ENCODE results near the gene C20orf204.

Gene C20orf204

DNA sequence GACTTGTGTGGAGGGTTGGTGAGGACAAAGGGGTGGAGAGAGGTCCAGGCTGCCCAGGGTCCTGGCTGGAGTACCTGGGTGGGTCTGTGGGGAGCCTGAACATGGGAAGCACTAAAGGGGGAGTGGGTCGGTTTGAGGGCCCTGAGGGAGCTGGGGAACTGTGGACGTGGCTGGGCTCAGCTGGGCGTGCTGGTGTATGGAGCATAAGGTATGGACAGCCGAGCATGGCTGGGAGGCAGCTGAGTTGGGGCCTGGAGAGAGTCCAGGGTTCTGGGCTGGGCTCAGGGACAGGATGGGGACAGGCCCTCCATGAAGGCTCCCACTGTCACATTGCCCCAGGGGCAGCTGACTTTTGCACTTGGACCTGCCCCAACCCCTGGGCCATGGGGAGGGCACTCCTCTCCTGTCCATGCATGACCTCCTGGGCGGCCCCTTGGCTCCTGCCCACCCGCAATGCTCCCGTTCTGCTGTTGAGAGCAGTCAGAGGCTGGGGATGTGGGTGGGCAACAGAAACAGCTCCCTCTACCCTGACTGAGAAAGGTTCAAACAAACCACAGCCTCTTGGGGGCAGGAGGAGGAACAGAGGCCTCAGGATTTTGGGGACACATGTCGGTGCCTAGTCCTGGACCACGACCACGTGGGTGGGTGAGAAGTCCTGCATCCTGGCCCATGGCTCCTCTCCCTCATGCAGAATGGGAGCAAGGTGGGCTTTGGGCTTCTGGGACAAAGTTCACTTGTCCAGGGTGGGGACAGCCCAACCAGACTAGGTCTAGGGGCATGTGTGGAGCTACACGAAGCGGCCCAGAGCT is 4.5 kb downstream of the C20orf204 start:
- peaks cover 42% of the 10 kb centered on the region for H3K27me3 ChIP-seq (ENCODE audit: insufficient read depth, low read length, poor library complexity)
- H3K79me2 ChIP-seq (ENCODE audit: insufficient read depth, low read length), result no peaks in the 10 kb centered on the region
- peaks cover 13% of the 10 kb centered on the region; the same call in 1 of the 2 replicates for H4K20me1 ChIP-seq (ENCODE audit: insufficient read depth, low read length)
- H3K36me3 ChIP-seq (ENCODE audit: insufficient read depth, low read length), result no peaks in the 10 kb centered on the region
- ATAC-seq (ENCODE audit: insufficient read depth, low read depth) (no peak), DNase-seq (no peak)
- H3K9me3 ChIP-seq (ENCODE audit: insufficient read depth, low read length, severe bottlenecking), result no peaks in the 10 kb centered on the region
- H3K4me3 ChIP-seq (ENCODE audit: low read depth in 1 of 2, low read length in 2 of 2), result no peak overlapping the region
- H3K9ac ChIP-seq (ENCODE audit: low read depth, low read length), result no peak overlapping the region
- H3K4me2 ChIP-seq (ENCODE audit: insufficient read depth, low read length), result no peak overlapping the region
- H2AFZ ChIP-seq (ENCODE audit: low read depth, low read length), result no peak overlapping the region
- TF ChIP-seq EZH2 (IDR thresholded peaks at IDR 0.05; ENCODE audit: borderline replicate concordance, low read depth, low read length, severe bottlenecking) (no peak), CTCF (IDR thresholded peaks at IDR 0.05; ENCODE audit: borderline replicate concordance, extremely low read depth, low read length, poor library complexity, severe bottlenecking) (no peak)
- H3K27ac ChIP-seq (ENCODE audit: low read length), result no peak overlapping the region
- H3K4me1 ChIP-seq (ENCODE audit: insufficient read depth, low read length), result peaks cover 34% of the 10 kb centered on the region

DNA sequence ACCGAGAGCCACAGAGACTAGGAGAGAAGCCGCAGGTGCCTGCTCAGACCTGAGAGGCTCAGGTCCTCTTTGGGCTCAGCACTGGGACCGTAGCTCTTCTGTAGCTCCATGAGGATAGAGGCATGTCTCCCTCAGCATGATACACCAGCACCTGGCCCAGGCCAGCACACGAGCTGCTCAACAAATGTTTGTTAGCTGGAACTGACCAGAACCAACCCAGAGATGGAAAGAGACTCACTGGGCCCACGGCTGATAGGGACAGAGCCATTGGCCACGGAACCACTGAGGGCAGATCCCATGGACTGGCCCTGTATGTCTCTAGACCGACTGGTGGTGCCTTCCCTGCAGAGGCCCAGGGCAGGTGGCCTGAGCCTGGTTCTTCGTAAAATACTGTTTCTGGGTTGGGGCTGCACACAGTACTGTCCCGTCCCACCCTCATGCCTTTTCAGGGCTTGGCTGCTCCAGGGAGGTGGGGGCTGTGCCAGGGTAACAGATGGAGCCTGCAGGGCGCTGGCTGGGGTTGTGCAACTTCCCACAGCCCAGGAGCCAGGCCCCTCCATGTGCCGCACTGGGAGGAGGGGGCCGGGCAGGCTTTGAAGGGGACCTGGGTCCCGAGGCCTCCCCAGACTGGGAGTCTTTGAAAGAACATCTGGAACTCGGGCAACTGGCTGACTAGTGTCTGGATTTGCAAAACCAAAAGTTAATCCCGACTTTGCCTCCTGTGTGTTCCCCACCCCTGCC is 5.2 kb downstream of the C20orf204 start:
- Histone ChIP-seq H3K27ac (ENCODE audit: low read length) (no peak overlapping the region), H3K4me3 (ENCODE audit: low read depth in 1 of 2, low read length in 2 of 2) (no peak overlapping the region)

DNA sequence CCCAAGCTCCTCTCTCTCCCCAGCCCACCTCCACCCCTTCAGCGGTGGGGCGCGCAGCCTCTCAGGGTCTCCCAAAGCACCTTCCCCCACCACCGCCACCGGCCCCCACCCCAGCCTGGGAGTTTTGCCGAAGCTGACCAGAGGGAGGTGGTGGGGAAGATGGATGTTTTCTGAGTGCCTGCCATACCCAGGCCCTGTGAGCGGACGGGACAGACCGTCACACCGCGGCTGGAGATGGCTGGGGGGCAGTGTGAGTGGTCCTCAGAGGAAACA is 5.7 kb downstream of the C20orf204 start:
- no peak for ATAC-seq (ENCODE audit: insufficient read depth, low read depth)
- Histone ChIP-seq H3K4me2 (ENCODE audit: insufficient read depth, low read length) (peak overlapping the region; percentile 66), H3K9ac (ENCODE audit: low read depth, low read length) (peak overlapping the region; percentile 52; the same call in 1 of the 2 replicates), H3K9me3 (ENCODE audit: insufficient read depth, low read length, severe bottlenecking) (no peaks in the 10 kb centered on the region), H3K4me1 (ENCODE audit: insufficient read depth, low read length) (peaks cover 34% of the 10 kb centered on the region), H3K79me2 (ENCODE audit: insufficient read depth, low read length) (no peaks in the 10 kb centered on the region), H2AFZ (ENCODE audit: low read depth, low read length) (0 out of 2 replicates have a peak overlapping the region, but pooled peaks have one; percentile 63), H3K27me3 (ENCODE audit: insufficient read depth, low read length, poor library complexity) (peaks cover 42% of the 10 kb centered on the region), H4K20me1 (ENCODE audit: insufficient read depth, low read length) (peaks cover 8% of the 10 kb centered on the region; the same call in 1 of the 2 replicates), H3K4me3 (ENCODE audit: low read depth in 1 of 2, low read length in 2 of 2) (peak overlapping the region in 1 of 2 experiments; percentile 52; a peak in 2 of 4 replicates), H3K36me3 (ENCODE audit: insufficient read depth, low read length) (no peaks in the 10 kb centered on the region), H3K27ac (ENCODE audit: low read length) (no peak overlapping the region)
- DNase-seq, result no peak
- TF ChIP-seq EZH2 (IDR thresholded peaks at IDR 0.05; ENCODE audit: borderline replicate concordance, low read depth, low read length, severe bottlenecking), result no peak
- TF ChIP-seq CTCF (IDR thresholded peaks at IDR 0.05; ENCODE audit: borderline replicate concordance, extremely low read depth, low read length, poor library complexity, severe bottlenecking), result no peak

More for the DNA sequence above, 5.2 kb downstream of the C20orf204 start:
- peaks cover 42% of the 10 kb centered on the region for H3K27me3 ChIP-seq (ENCODE audit: insufficient read depth, low read length, poor library complexity)
- TF ChIP-seq CTCF (IDR thresholded peaks at IDR 0.05; ENCODE audit: borderline replicate concordance, extremely low read depth, low read length, poor library complexity, severe bottlenecking) (no peak), EZH2 (IDR thresholded peaks at IDR 0.05; ENCODE audit: borderline replicate concordance, low read depth, low read length, severe bottlenecking) (no peak)
- ATAC-seq (ENCODE audit: insufficient read depth, low read depth) (no peak), DNase-seq (no peak)
- H3K4me1 ChIP-seq (ENCODE audit: insufficient read depth, low read length), result peaks cover 34% of the 10 kb centered on the region
- H4K20me1 ChIP-seq (ENCODE audit: insufficient read depth, low read length), result peaks cover 10% of the 10 kb centered on the region; the same call in 1 of the 2 replicates
- H3K9me3 ChIP-seq (ENCODE audit: insufficient read depth, low read length, severe bottlenecking), result no peaks in the 10 kb centered on the region
- H3K9ac ChIP-seq (ENCODE audit: low read depth, low read length), result no peak overlapping the region; the same call in 1 of the 2 replicates
- no peak overlapping the region for H2AFZ ChIP-seq (ENCODE audit: low read depth, low read length)
- no peaks in the 10 kb centered on the region for H3K79me2 ChIP-seq (ENCODE audit: insufficient read depth, low read length)
- no peak overlapping the region for H3K4me2 ChIP-seq (ENCODE audit: insufficient read depth, low read length)
- no peaks in the 10 kb centered on the region for H3K36me3 ChIP-seq (ENCODE audit: insufficient read depth, low read length)
